GM12801 (cell line): Measurements from ENCODE around the gene FAM20B.

Experiments
- CTCF ChIP-seq: IDR thresholded peaks from one replicate; pipeline ENCODE4 v1.5.1; 2011; ENCODE audit warnings: control low read depth; ENCODE audit not compliant: insufficient read length; ENCODE audit errors: extremely low read depth

FAM20B gene

GRCh38 chr1:179082333-179082998 is 56.8 kb downstream of the FAM20B start:
- TF ChIP-seq CTCF: no peak

DNA sequence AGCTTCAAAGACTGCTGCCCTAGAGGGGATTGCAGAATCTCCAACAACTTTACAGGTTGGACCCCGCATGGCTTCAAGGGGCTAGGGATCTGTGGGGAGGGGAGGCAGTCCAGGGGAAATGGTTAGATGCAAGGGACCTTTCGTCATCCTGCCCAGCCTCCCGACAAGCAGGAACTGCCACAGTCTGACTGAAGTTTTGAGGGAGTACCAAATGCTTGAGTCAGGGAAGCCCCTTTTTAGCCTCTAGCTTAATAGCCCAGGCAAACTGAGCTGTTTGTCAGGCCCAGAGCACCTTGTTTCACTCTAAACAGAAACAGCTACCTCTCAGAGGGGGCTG is 57.3 kb downstream of the FAM20B start:
- no peak for TF ChIP-seq CTCF

DNA sequence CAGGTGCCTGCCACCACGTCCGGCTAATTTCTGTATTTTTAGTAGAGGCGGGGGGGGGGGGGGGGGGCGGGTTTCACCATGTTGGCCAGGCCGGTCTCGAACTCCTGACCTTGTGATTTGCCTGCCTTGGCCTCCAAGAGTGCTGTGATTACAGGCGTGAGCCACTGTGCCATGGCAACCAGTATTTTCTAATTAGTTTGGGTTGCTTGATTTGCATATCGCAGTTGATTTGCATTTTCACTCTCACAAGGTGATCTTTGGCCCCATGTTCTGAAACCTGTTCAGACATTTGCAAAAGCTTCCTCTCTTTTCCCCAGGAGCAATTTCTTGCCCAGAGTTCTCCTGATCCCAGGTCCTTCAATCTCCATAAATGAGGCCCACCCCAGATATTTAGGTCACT is 57.8 kb downstream of the FAM20B start:
- TF ChIP-seq CTCF: no peak

GRCh38 chr1:179087665-179088064 is 62.0 kb downstream of the FAM20B start:
- no peak for TF ChIP-seq CTCF

DNA sequence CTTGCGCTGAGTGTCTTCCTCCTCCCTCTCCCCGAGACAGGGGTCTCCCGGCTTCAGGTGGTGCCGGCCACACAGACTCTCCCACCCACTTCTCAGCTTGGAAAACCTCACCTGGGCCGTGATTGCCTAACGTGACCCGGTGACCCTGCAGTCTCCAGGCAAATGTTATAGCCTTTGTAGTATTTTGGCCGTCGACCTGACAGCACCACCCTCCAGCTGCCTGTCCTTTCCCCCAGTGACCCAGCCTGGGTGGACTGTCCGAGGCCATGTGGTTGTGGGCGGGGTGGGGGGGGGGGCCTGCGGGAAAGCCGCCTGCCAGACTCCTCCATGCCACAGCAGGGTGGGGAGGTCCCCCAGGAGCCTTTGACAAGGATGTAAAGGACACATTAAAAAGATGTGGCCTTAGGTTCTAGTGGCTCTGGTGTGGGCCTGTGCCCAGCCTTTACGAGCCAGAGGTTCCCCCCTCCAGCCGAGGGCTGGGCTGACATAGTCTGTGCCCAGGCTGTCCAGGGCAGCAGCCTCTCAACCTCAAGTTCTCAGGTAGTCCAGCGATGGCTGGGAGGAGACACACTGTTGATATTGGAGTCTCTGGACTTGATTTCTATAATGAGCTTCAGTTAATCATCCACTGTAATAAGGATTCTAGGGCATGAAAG is 64.3 kb downstream of the FAM20B start:
- TF ChIP-seq CTCF: no peak

DNA sequence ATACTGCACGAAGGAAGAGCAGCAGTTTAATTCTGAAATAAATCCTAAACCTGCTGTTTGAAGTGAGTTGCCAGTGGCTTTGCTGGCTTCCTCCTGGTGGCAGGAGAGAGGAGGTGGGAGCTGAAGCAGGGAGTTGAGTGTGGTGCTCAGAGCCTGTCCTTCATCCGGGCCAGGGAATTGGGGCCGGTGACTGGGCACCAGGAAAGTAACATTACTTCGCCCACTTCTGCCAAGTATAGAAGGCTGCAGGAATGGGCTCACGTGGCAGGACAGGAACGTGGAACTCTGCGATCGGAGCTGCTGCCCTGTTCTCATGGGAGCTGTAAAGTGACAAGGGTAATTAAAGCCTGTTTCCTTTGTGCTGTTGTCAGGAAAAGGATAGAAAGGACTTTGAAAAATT is 64.8 kb downstream of the FAM20B start:
- TF ChIP-seq CTCF: no peak

DNA sequence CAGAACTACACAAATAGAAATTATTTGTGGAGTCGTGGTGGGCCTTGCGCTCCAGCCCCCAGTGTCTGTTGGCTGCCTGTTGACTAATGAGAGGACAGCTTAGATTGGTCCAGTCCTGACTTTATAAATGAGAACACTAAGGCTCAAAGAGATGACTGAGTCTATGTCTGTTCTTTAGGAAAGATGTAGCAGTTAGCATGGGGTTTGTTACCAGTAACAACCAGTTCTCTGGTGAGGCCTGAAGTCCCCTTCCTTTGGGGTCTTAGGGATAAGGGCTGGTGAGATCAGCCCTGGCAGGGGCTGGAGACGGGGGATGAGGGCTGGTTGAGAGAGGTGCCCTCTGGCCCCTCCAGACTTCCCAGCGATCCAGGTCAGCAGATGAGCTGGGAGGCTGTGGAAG is 65.2 kb downstream of the FAM20B start:
- TF ChIP-seq CTCF: no peak
